ENCODE data around the gene SMYD1.
A peak's percentile ranks its signal among the peaks of the same experiment; 100 is the strongest.

Gene SMYD1

DNA sequence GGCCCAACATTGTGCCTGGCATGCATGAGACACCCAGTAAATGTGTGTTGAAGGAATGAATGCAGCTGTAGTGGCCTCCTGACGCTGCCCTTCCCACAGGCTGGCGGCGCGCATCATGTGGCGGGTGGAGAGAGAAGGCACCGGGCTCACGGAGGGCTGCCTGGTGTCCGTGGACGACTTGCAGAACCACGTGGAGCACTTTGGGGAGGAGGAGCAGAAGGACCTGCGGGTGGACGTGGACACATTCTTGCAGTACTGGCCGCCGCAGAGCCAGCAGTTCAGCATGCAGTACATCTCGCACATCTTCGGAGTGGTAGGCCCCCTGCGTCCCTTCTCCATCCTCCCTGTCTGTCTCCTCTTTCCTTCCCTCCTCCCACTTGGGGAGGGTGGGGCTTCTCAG, 20.1 kb downstream of the SMYD1 start:
- no peak for DNase-seq (ENCODE audit: low spot score)

DNA sequence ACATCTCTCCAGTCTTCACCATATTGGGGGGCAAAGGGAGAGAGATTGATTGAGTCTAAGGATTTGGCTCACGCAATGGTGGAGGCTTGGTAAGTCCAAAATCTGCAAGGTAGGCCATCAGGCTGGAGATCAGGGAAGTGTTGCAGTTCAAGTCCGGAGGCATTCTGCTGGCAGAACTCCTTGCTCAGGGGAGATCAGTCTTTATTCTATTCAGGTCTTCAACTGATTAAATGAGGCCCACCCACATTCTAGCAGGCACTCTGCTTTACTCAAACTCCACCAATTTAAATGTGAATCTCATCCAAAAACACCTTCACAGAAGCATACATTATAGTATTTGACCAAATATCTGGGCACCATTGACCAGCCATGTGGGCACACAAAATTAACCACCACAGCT, 21.4 kb downstream of the SMYD1 start:
- no peak for DNase-seq (ENCODE audit: low spot score)

DNA sequence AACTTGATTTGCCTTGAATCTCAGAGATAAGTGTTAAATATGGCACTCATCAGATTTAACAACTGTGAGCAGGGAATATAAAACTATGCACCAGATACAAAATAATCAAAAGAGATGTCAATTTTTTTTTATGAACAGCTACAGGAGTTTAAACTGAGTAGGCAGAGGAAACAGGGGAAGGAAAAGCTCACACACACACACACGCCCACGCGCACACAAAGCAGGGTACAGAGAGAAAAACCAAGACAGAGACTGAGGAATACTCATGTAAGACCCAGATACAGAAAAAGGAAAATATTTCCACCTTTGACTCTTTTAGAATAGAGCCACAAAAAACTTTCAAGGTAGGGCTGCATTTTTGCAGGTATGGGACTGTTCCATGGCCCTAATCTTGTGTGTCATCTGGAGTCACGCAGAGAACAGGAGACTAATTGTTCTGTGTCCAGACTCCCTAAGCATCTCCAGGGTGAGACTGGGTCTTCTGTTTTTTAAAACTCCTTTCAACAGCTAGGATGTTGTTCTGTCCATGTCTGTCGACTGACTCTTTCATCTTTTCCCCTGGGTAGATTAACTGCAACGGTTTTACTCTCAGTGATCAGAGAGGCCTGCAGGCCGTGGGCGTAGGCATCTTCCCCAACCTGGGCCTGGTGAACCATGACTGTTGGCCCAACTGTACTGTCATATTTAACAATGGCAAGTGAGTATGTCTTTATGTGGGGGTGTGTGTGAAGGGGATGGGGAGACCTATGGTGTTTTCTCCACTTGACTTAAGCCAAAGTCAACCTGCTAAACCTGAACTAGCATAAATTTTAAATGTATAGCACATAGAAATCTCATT, 23.0 kb downstream of the SMYD1 start:
- DNase-seq (ENCODE audit: low spot score), result no peak

DNA sequence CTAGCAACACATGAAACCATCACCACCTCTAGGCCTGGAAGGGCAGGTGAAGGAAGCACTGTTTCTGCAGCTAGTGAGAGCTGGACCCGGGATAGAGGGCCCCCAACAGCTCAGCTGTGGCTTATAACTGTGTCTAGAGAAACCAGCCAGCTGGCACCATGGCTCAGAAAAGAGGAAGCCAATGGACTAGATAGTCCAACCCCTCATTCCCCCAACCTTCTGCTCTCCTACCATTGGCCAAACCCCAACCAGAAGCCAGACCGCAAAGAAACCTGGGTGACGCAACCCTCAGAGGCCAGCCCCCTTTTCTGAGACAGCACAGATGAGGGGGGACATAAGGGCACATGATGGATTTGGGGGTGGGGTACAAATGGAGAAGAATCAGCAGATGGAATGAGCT, 24.3 kb downstream of the SMYD1 start:
- DNase-seq (ENCODE audit: low spot score), result no peak

DNA sequence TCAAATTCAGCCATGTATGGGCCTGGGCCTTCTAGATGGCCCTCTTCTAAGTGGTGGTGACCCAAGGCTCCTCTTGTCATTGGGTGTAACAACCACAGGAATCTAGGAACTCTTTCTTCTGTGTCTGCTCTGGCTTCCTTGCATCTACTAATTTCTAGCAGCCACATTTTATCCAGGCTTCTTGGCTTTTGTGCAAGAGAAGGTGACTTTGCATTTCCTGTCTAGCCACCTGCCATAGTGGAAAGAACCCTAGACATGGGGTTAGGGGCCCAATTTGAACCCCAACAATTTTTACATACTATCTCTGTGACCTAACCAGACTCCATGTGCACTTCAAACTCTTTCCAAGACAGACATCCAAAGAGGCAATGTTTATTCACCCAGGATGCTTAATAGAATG, 25.1 kb downstream of the SMYD1 start:
- no peak for DNase-seq (ENCODE audit: low spot score)

DNA sequence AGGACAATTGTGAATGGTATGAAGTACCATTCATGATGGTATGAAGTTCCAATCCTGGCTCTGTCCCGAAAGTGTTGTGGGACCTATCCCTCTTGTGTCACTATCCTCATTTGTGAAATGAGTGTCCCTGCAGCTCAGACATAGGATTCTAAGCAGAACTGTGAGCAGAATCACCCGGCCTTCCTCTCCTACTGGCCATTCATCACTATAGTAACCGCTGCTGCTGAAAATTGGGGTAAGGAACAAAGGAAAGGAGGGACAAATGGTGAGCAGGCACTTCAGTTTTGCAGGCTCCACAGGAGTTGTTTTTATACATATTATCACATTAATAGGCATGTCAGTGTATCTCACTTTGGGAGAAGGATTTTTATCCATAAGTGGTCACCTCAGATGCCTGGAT, 27.4 kb downstream of the SMYD1 start:
- DNase-seq (ENCODE audit: low spot score), result no peak

DNA sequence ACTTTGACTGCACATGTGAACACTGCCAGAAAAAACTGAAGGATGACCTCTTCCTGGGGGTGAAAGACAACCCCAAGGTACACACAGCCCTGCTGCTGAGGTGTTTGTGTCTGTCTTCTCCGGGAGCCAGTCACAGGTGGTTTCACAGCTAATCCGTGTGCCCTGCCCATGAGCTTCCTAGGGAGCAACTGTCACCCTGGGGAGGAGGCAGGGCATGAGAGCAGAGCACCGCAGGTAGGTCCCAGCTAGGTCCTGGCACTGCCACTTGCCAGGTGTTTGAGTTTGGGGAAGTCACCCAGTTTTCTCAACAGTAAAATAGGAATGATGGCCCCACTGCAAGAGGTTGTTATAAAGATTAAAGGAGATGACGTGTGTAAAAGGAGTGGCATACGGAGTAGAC, 29.1 kb downstream of the SMYD1 start:
- DNase-seq (ENCODE audit: low spot score), result no peak

DNA sequence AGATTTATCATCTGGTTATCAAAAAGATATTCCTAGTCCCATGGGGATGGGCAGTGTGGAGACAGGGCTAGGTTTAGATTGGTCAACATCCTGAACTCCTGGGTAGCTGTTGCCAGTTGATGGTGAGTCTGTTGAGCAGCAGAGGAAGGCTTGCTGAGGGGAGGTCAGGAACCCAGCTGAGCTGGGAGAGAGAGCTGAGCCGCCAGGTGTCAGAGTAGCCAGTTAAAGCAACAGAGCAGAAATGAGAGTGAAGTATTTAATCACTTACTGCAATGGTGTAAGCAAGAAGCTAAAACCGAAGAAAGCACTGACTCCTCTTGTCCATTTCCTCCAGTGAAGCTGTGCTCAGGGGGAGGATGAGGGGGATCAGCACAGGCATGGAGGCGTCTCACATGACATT, 29.6 kb downstream of the SMYD1 start:
- no peak for DNase-seq (ENCODE audit: low spot score)

DNA sequence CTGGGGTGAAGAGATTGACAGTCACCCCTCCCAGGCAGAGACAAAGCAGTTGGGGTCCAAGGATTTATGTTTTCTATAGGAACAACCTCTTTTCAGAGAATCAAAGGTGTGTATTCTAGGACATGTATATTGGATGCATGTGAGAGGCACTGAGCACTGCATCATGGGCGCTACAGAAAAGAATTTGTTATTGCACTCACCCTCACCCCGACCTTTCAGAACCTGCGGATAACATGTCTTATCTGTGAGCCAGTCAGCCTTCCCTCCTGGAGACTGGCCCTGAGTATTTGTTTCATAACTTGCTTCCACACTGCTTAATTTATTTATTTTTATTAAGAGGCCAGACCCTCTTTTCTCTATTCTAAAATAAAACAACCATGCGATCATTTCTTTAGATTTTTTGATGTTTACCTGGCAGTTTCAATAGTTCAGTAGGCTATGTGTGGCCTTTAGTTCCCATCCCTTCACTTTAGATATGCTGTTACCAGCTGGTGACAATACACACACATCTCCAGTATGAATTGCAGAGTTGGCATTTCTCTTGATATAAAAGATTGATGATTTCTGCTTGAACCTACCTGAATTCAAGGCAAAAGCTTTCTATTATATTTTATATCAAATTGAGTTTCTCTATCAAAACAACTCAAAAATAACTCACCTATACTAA, 30.4 kb downstream of the SMYD1 start:
- DNase-seq (ENCODE audit: low spot score), result no peak

DNA sequence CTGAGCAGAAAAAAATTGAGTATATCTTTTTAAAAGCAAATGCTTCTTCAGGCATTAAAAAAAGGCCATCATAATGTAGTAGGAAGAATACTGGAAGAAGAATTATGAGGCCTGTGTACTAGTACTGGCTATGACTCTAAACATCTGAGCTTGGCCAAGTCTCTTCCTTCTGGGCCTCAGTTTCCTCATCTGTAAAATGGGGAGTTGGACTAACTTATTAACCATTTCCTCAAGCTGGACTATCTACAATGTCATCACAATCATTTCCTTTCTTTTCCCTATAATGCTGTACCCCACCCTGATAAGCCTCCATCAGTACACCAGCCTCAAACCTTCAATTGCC, 30.9 kb downstream of the SMYD1 start:
- no peak for DNase-seq (ENCODE audit: low spot score)

DNA sequence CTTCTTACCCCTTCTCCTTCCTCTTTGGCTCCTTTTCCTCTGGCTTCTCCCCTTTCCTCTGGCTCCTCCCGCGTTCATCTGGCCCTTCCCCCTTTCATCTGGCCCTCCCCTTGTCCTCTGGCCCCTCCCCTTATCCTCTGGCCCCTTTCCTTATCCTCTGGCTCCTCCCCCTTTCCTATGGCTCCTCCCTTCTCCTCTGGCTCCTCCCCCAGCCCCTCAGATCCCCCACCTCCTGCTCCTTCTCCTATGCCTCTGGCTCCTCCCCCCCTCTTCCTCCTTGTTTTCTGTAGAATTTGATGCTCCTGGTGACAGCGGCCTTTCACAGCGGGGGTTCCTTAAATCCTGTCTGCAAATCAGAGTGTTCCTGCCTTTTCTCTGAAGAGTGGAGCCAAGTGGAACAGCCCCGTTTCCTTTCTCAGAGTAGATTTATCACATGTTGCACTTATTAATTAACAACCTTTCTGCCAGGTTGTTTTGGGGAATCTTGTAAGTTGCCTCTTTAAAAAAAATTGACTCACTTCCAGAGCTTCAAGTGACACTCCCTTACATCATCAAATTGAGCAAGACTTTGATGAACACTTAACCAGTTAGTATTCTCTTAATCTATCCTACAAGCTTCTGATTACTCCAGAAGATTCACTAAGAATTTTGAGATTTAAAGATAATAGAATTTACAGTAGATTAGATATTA, 32.3 kb downstream of the SMYD1 start:
- peak; percentile 83 for DNase-seq (ENCODE audit: low spot score)

DNA sequence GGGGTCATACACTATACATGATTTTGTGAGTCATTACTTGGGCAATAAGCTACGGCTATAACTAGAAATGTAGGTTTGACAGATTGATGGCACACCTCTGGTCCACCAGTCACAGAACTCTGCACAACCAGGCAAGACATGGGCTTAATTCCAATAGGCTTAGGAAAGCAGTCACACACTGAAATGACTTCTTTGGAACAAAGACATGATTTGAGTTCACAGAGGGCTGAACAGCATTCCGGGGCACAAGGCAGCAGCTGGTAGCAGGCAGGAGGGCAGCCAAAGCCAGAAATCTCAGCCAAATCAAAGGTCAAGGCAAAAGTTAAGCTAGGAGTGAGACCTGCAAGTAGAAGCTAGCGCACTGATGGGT, 32.8 kb downstream of the SMYD1 start:
- no peak for DNase-seq (ENCODE audit: low spot score)

DNA sequence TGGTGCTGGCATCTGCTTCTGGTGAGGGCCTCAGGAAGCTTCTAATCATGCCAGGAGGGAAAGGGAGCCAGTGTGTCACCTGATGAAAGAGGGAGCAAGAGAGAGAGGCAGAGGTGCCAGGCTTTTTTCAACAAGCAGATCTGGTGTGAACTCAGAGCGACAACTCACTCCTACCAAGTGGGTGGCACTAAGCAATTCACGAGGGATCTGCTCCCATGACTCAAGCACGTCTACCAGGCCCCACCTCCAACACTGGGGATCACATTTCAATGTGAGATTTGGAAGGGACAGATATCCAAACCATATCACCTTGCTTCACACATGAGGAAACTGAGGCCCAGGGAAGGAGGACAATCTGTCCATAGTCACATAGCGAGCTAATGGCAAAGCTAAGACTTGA, 41.2 kb downstream of the SMYD1 start:
- no peak for DNase-seq (ENCODE audit: low spot score)

DNA sequence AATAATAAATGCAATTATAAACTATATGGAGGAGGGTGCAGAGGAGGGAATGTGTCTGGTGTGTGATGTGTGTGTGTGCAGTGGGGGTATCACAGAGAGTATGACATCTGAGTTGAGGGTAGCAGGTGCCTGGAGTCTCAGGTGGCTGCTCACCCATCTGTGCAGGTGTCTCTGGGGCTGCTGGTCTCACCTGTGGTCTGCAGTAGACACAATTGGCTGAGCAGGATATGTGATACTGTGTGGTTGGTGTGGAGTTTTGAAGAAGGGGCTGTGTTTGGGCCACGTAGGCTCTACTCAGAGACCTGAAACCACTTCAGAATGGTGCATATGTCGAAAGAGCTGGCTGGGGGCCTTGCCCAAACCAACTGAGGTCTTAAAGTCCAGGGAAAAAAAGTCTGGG, 43.2 kb downstream of the SMYD1 start:
- DNase-seq (ENCODE audit: low spot score), result no peak

DNA sequence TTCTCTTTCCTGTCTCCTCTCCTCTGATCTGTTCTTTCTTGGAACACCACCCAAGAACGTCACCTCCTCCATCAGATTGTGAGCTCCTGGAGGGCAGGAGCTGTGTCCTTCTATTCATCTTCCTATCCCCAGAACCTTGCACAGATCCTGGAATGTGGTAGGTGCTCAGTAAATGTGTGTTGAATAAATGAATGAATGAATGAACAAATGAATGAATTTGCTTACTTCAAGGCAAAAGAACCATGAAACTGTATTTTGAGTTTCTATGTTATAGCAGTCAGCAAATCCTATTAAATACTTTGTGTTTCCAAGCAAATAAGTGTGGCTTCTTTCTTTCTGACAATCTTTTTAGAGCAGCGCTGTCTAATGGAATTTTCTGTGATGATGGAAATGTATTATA, 45.4 kb downstream of the SMYD1 start:
- no peak for DNase-seq (ENCODE audit: low spot score)

DNA sequence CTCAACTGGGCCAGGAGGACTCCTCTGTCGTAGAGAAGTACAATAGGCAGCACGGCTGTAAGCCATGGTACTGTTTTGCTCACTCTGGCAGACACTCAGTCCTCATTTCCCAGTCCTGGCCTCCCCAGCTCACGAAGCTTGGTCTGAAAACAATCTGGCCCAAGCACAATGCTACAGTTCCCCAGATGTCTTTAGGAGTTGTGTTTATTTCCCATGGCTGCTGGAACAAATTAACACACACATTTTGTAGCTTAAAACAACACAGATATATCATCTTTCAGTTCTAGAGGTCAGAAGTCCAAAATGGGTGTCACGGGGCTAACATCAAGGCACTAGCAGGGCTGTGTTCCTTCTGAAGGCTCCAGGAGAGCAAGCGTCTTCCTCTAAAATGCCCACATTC, 47.3 kb downstream of the SMYD1 start:
- no peak for DNase-seq (ENCODE audit: low spot score)

DNA sequence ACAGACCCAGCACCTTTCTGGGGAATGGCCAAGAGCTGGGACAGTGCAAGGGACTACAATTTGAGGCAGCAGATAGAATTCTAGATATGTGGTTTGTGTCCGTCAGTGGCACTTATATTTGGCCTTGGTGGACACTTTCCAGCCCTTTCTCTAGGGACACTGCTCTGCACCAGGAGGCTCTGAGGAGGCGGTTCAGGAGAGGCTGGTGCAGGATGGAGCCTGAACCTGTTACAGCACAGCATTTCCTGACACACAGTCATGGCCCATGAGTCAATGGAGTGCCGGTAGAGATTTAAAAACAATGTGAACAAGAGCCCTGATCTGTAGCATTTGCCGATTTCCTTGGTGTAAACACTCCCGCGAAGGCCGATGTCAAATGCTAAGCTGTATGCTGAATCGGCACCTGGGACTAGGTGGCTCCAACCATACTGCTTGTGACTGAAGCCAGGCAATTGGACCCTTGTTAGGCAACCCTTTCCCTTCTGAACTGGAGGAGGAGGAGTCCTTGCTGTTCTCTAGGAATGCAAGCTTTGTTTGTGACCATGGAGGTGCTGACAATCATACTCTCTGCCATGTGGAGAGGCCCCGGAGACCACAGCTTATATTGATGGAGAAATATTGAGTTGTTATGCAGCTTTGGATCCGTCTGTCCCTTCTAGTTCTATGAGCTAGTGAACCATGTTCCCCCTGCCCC, 48.3 kb downstream of the SMYD1 start:
- no peak for DNase-seq (ENCODE audit: low spot score)

DNA sequence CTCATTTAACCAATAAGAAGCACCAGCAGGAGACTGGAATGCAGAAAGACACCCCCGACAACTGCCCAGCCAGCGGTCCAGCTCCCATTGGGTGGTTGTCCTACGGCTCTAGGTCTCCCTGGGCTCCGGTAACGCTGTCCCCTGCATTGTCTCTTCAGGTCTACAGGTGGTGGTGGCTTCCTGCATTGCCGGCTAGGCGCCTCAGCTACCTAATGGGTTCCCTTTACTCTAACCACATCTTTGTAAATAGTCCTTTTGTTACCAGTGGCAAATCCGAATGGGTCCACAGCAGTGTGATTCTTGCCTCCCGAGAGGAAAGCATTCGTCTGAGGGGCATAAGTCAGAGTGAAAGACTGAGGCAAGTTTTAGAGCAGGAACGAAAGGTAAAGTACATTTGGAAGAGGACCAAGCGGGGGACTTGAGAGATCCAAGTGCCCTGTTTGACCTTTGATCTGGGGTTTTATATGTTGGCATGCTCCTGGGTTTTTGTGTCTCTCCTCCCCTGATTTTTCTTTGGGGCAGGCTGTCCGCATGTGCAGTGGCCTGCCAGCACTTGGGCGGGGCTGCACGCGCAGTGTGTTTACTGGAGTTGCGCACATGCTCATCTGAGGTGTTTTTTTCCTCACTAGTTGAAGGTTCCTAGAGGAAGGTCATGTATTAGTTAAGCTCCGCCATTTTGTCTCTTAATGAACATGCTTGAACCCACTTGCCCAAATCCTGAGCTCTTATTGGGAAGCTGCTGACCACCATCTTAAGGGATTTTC, 49.2 kb downstream of the SMYD1 start:
- no peak for DNase-seq (ENCODE audit: low spot score)

DNA sequence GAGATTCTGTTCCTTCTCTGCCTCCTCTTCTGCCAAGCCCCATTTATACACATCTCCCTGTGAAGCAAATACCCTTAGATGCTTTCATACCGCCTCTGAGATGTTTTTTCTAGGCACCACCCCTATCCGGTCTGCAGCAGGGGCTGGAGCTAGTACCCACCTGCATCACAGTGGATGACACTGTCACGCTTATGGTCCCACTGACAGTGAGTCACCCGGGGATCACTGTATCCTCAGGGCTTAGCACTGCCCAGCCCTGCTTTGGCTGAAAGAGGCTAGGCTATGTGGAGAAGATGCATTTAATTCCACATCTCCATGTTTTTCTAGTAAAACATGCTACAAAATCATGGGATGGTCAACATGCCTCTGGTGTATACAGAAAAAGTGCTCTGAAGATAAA, 50.3 kb downstream of the SMYD1 start:
- DNase-seq (ENCODE audit: low spot score), result no peak

DNA sequence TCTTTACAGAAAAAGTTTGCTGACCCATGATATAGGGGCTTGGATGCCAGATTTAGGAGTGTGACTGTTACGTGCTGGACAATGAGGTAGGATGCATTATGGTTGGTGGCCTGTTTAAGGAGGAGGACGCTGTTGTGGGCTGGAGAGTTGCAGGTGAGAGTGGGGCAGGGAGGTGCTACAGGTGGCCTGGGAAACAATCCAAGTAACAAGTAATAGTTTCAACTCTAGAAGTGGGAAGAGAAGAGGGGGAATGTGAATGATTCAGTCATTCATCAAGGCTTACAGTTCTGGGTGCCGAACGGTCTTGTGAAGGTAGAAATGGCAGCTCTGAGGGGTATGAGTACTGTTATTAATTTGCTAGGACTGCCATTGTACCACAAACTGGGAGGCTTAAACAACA, 54.1 kb downstream of the SMYD1 start:
- DNase-seq (ENCODE audit: low spot score), result no peak

DNA sequence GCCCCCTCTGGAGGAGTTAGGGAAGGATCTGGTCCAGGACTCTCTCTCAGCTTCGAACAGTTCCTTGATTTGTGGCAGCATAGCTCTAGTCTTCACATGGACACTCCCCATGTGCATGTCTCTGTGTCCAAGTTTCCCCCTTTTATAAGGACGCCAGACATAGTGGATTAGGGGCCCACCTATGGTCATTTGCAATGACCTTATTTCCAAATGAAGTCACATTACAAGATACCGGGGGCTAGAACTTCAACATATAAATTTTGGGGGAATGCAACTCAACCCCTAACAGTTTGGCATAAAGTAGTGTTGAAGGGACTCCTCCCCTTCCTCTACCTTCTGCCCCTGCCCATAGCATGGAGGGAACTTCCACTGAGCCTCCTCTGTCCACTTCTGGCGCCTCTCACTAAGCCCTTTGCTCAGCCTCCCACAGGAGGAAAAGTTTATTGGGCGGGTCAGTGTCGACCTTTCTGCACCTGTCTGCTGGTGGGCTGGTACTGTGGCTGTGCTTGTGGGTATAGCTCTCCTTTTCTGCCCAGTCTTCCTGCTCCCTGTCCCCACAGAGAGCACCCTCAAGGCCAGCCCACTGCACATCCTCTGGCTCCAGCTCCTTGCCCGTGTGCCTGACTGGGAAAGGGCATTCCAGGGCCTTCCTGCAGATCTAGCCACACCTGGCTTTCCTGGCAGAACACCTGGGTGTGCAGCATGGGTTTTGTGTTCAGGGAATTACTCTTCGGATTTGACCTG, 54.7 kb downstream of the SMYD1 start:
- DNase-seq (ENCODE audit: low spot score), result no peak
